TTC549 (cell line): ENCODE measurements around the gene OPN3.

Experiments
- FAIRE-seq: peaks from 2 replicates; lab custom pipeline; 2012; peaks lifted over from hg19 to GRCh38; lab: Jason Lieb, UNC

Gene OPN3

GRCh38 chr1:241645199-241645598 lies 5.0 kb upstream of the OPN3 start:
- no peak for FAIRE-seq

GRCh38 chr1:241644259-241644658 lies 4.1 kb upstream of the OPN3 start:
- FAIRE-seq, result no peak

DNA sequence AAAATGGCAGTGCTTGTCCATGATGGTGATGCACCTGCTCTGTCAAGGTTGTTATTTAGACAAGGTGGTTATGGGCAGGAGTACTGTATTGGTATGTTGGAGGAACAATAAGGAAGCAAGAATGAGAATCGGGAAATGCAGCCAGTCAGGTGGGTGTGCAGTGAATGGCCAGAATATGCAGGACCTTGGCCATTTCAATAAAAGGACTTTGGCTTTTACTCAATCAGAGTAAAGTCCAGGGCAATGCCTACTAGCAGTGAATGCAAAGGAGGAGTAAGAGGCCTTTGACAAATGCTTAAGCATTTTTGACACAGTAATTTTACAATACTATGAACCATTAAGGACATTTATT lies 2.4 kb upstream of the OPN3 start:
- FAIRE-seq, result no peak

DNA sequence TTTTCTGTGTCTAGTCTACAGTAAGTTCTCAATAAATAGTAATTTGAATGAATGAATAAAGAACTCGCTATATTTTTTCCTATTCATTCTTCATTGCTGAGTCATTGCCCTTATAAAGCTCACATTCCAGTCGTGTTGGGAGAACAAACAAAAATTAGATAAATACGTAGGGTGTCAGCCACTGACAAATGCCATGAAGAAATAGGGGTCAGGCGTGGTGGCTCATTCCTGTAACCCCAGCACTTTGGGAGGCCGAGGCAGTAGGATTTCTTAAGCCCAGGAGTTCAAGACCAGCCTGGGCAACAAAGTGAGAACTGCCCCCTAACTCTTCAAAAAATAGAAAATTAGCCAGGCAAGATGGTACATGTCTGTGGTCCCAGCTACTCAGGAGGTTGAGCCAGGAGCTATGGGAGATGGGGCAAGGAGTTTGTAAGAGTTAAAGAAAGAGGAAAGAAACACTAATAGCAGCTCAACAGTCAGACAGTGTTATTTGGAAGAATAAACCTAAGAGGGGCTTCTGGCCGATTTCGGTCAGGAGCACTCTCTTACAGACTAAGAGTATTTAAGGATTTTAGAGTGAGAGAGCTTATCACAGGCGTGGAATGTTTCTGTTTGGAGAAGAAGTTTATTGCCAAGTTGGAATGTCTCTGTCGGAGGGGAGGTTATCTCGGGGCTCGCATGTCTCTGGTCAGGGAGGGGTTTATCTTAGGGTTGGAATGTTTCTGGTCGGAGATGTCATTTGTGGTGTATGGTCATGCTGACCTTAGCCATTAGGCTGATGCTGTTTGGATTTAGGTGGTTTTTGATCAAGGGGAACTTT lies 1.8 kb upstream of the OPN3 start:
- no peak for FAIRE-seq

DNA sequence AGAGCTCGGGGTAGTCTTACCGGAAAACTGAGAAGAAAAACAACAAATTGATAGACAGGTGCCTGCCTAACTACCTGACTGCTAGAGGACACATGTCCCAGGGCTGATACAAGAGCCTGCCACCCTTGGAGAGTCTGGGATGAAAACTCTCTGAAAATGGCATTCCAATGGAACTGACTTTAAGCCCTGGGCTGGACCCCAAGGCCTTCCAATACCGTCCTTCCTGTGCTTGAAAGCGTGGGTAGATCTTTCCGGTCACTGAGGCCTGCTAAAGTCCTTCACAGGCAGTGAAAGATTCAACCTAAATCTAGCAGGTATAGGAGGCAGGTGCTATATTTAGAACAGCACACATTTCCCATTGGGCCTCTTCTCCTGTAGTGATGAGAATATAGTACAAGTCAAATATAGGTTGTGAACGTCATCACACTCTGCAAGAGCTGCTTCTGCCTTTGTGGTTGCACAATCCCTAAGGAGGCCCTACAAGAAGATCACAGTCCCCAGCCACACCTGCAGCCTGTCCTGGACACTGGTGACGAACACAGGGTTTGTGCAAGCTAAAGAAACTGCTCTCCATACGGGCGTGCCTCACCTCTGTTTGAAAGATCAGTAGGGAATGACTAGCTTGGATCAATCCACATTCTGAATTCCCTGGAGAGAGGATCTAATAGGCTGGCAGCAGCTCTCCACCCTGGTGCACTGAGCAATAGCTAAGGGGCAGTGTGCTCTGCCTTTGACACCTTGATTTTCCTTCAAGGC lies 876 bp upstream of the OPN3 start:
- no peak for FAIRE-seq

- FAIRE-seq, result no peak
These were observed 483 bp downstream of the OPN3 start for GRCh38 chr1:241639623-241640148.

GRCh38 chr1:241638909-241639622 lies 1.1 kb downstream of the OPN3 start:
- FAIRE-seq, result no peak

GRCh38 chr1:241638099-241638682 lies 2.0 kb downstream of the OPN3 start:
- FAIRE-seq, result no peak

DNA sequence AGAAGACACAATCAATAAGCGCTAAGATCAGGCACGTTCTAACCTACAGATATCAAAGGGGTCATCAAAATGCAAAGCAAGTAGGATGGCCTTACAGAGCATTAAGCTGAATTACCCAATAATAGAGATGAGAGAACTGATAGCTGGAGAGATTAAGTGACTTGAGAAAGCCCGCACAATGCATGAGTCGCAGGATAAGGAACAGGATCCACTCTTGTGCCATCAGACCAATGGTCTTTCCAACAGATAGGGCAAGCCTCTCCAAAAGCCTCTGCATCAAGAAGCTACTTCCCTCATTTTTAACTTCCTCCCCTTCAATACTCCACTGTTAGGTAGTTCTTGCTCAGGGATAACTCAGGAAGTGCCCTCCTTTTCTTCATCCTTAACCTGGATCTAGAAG lies 2.6 kb downstream of the OPN3 start:
- no peak for FAIRE-seq

DNA sequence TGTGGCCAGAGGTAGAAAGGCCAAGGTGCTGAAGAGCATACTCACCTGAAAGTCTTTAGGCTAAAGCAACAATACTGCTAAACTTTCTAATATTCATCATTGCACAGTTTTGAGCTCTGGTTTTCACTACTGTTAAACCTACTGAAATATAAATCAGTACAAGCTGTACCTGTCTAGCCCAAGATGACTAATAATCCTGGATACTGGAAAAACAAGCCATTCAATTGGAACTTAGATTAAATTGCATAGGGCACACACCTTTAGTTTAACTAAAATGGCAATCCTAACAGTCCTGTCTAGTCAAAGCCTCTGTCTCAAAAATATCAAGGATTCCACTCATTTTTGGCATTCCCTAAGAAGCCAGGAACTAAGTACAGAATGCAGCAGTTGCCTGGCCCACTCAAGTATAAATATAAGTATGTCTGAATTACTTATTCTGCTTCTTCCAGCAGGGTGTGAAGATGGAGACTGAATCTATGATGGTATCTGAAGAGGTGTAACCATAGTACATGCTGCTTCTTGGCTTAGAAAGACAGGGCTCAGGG lies 3.1 kb downstream of the OPN3 start:
- FAIRE-seq, result no peak

- no peak for FAIRE-seq
These were observed 3.9 kb downstream of the OPN3 start for GRCh38 chr1:241636291-241636690.

DNA sequence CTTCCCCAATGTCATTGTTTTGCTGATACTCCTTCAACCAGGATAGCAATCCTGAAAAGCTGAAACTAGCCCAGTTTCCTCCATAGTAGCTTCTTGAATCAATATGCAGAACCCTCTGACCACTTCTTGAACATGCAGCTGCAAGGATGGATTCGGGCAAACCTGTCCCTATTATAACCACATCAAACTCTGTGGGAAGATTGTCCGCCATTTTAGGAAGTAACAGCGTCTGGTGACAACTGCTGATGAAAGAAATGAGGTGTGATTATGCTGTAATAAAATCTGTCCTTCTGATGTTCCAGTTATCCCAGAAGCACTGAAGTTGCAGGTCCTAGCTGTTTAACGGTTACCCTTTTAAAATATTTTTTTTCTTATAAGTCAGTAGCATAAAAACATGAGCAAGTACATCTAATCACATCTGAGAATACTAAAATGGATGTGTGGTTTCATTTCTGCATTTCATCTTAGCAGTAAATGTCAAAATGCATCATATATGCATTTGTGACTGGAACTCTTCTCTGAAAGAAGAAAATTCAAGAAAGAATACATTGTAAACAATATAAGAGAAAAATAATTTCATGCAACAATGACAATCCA lies 4.5 kb downstream of the OPN3 start:
- no peak for FAIRE-seq

GRCh38 chr1:241632987-241633386 lies 7.2 kb downstream of the OPN3 start:
- no peak for FAIRE-seq

DNA sequence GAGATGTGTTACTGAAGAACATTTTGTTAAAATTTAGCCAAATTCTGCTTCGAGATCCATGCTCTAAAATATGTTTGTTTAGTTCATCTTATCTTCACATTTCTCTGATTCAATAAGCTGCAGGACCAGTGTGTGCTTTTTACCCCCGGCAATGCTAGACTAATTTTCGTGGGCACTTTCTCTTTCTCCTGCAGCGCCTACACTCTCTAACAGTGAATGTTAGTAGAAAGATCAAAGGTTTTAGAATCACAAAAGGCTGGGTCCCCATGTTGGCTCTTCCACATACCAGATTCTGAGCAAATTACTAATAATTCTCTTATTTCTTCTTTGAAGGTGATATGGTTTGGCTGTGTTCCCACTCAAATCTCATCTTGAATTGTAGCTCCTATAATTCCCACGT lies 8.5 kb downstream of the OPN3 start:
- FAIRE-seq, result no peak

GRCh38 chr1:241630899-241631298 lies 9.3 kb downstream of the OPN3 start:
- no peak for FAIRE-seq

DNA sequence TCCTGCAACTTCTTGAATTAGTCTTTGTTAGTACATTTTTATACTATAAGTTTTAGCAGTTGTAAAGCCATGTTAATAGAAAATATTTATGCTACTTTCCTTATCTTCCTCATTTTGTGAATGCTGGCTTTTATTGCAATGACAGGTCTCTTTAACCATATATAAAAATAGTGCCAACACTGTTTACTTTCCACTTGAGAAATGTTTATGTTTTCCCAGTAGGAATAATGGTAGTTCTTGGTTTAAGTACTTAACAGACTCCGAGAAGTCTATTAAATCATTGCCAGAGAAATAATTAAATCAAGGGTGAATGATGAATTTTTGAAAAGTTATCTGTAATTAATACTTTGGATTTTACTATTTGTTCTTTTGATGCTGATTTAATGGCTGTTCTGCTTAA lies 9.7 kb downstream of the OPN3 start:
- no peak for FAIRE-seq

- peak; percentile 71 for FAIRE-seq
These were observed 10.2 kb downstream of the OPN3 start for GRCh38 chr1:241630005-241630404.

GRCh38 chr1:241627453-241628259 lies 12.5 kb downstream of the OPN3 start:
- peak; percentile 78 for FAIRE-seq

GRCh38 chr1:241624935-241625334 lies 15.2 kb downstream of the OPN3 start:
- FAIRE-seq, result no peak

DNA sequence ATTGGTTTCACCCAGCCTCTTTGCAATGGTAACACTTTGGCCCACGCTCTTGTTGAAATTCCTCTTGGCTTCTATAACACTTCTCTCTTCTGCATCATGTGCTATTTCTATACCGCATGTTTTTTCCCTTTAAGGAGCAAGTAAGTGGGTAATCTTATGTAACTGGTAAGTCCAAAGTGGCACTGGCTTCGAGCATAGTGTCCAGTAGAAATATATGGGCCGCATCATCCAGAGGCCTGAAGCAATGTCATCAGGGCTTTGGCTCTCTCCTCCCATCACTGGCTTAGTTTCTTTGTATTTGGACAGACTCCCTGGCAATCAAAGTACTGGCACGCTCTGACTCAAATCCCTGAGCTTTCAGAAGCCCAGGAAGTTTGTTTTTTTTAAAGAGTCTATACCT lies 17.5 kb downstream of the OPN3 start:
- no peak for FAIRE-seq

GRCh38 chr1:241617426-241617825 lies 22.7 kb downstream of the OPN3 start:
- no peak for FAIRE-seq
